Neural progenitor cell (in vitro differentiated cells): Measurements from ENCODE around the gene GDF2.

Experiments
- CTCF ChIP-seq: fragments of 200-600 bp; sonication (generic); IDR thresholded peaks from 2 replicates; pipeline ENCODE4 v1.5.1; 2017; ENCODE audit warnings: antibody characterized with exemption, mild to moderate bottlenecking
- EZH2 ChIP-seq: fragments of 200-600 bp; sonication (generic); IDR thresholded peaks from 2 replicates; pipeline ENCODE4 v1.6.1; 2017; ENCODE audit warnings: antibody characterized with exemption, mild to moderate bottlenecking, moderate library complexity
- EZH2phosphoT487 ChIP-seq: fragments of 200-600 bp; sonication (generic); IDR thresholded peaks from 2 replicates; pipeline ENCODE4 v1.6.1; 2017; ENCODE audit warnings: antibody characterized with exemption

GRCh38 chr10:47370878-47371277, 48.6 kb downstream of the GDF2 start:
- TF ChIP-seq CTCF (no peak), EZH2 (no peak), EZH2phosphoT487 (no peak)
